ENCODE data around the gene ZMYND8.

ZMYND8 gene

GRCh38 chr20:47300071-47300470 lies 56.4 kb downstream of the ZMYND8 start:
- H4K91ac ChIP-seq (ENCODE audit: low read length), result no peak overlapping the region
- peak; percentile 34 for DNase-seq
- H3K14ac ChIP-seq (ENCODE audit: low read length in 2 of 2), result no peak overlapping the region
- no peak overlapping the region for H2BK120ac ChIP-seq (ENCODE audit: low read depth, low read length)
- WGBS, result 79% methylated on average over 4 of the region's 4 CpGs
- H3K27me3 ChIP-seq (ENCODE audit: control insufficient read depth in 1 of 2, insufficient read depth in 1 of 2, low read length in 2 of 2), result no peaks in the 10 kb centered on the region
- no peak overlapping the region for H2BK15ac ChIP-seq (ENCODE audit: low read depth, poor library complexity, severe bottlenecking)
- H2AK5ac ChIP-seq (ENCODE audit: low read length, severe bottlenecking), result no peak overlapping the region
- H3K9ac ChIP-seq (ENCODE audit: low read length), result no peak overlapping the region
- no peak overlapping the region for H2AFZ ChIP-seq (ENCODE audit: low read depth, low read length)
- no peak overlapping the region for H3K4me2 ChIP-seq (ENCODE audit: low read length, poor library complexity, severe bottlenecking)
- no peak overlapping the region for H3K23ac ChIP-seq (ENCODE audit: low read length in 2 of 2)
- no peak overlapping the region for H3K4ac ChIP-seq (ENCODE audit: low read depth in 1 of 2, low read length in 2 of 2)
- H3K4me1 ChIP-seq (ENCODE audit: control insufficient read depth, insufficient read depth, low read depth, low read length), result peaks cover 3% of the 10 kb centered on the region
- H3K27ac ChIP-seq (ENCODE audit: low read length, poor library complexity, severe bottlenecking), result no peak overlapping the region
- H4K8ac ChIP-seq (ENCODE audit: low read length), result no peak overlapping the region
- H2BK12ac ChIP-seq (ENCODE audit: low read length in 2 of 2), result no peak overlapping the region
- peaks cover 35 to 75% of the 10 kb centered on the region in 2 experiments for H3K36me3 ChIP-seq (ENCODE audit: control insufficient read depth in 1 of 2, insufficient read depth in 2 of 2, low read depth in 1 of 2, low read length in 2 of 2)
- no peaks in the 10 kb centered on the region for H3K9me3 ChIP-seq (ENCODE audit: control insufficient read depth, low read length)
- H3K79me1 ChIP-seq (replicated peaks; ENCODE audit: low read length, poor library complexity, severe bottlenecking), result peaks cover 43% of the 10 kb centered on the region
- no peak overlapping the region for H3K18ac ChIP-seq (ENCODE audit: low read depth in 1 of 2, low read length in 2 of 2)
- H3K4me3 ChIP-seq (ENCODE audit: insufficient read depth in 1 of 2, low read depth in 1 of 2, low read length in 2 of 2), result no peak overlapping the region
- no peak overlapping the region for H2BK5ac ChIP-seq (ENCODE audit: low read depth, low read length, poor library complexity, severe bottlenecking)

- no peak overlapping the region for H3K14ac ChIP-seq (ENCODE audit: low read length in 2 of 2)
- no peak overlapping the region for H3K9ac ChIP-seq (ENCODE audit: low read length)
- DNase-seq, result no peak
- no peak overlapping the region for H2AK5ac ChIP-seq (ENCODE audit: low read length, severe bottlenecking)
- no peak overlapping the region for H4K91ac ChIP-seq (ENCODE audit: low read length)
- H3K4ac ChIP-seq (ENCODE audit: low read depth in 1 of 2, low read length in 2 of 2), result no peak overlapping the region
- no peak overlapping the region for H2BK15ac ChIP-seq (ENCODE audit: low read depth, poor library complexity, severe bottlenecking)
- H3K27ac ChIP-seq (ENCODE audit: low read length, poor library complexity, severe bottlenecking), result no peak overlapping the region
- no peak overlapping the region for H2AFZ ChIP-seq (ENCODE audit: low read depth, low read length)
- no peak overlapping the region for H3K23ac ChIP-seq (ENCODE audit: low read length in 2 of 2)
- peaks cover 36 to 75% of the 10 kb centered on the region in 2 experiments for H3K36me3 ChIP-seq (ENCODE audit: control insufficient read depth in 1 of 2, insufficient read depth in 2 of 2, low read depth in 1 of 2, low read length in 2 of 2)
- H3K4me1 ChIP-seq (ENCODE audit: control insufficient read depth, insufficient read depth, low read depth, low read length), result peaks cover 1% of the 10 kb centered on the region
- H3K27me3 ChIP-seq (ENCODE audit: control insufficient read depth in 1 of 2, insufficient read depth in 1 of 2, low read length in 2 of 2), result no peaks in the 10 kb centered on the region
- H3K18ac ChIP-seq (ENCODE audit: low read depth in 1 of 2, low read length in 2 of 2), result no peak overlapping the region
- H3K4me3 ChIP-seq (ENCODE audit: insufficient read depth in 1 of 2, low read depth in 1 of 2, low read length in 2 of 2), result no peak overlapping the region
- 97% methylated on average over 7 of the region's 8 CpGs for WGBS
- H2BK12ac ChIP-seq (ENCODE audit: low read length in 2 of 2), result no peak overlapping the region
- peaks cover 44% of the 10 kb centered on the region for H3K79me1 ChIP-seq (replicated peaks; ENCODE audit: low read length, poor library complexity, severe bottlenecking)
- H2BK120ac ChIP-seq (ENCODE audit: low read depth, low read length), result no peak overlapping the region
- H2BK5ac ChIP-seq (ENCODE audit: low read depth, low read length, poor library complexity, severe bottlenecking), result no peak overlapping the region
- H3K9me3 ChIP-seq (ENCODE audit: control insufficient read depth, low read length), result no peaks in the 10 kb centered on the region
- no peak overlapping the region for H4K8ac ChIP-seq (ENCODE audit: low read length)
- no peak overlapping the region for H3K4me2 ChIP-seq (ENCODE audit: low read length, poor library complexity, severe bottlenecking)
Measured at GRCh38 chr20:47298624-47299023, 57.9 kb downstream of the ZMYND8 start.

GRCh38 chr20:47297746-47298145 lies 58.8 kb downstream of the ZMYND8 start:
- Histone ChIP-seq H3K27ac (ENCODE audit: low read length, poor library complexity, severe bottlenecking) (no peak overlapping the region), H3K4ac (ENCODE audit: low read depth in 1 of 2, low read length in 2 of 2) (no peak overlapping the region), H3K4me3 (ENCODE audit: insufficient read depth in 1 of 2, low read depth in 1 of 2, low read length in 2 of 2) (no peak overlapping the region), H2BK12ac (ENCODE audit: low read length in 2 of 2) (no peak overlapping the region), H3K79me1 (replicated peaks; ENCODE audit: low read length, poor library complexity, severe bottlenecking) (peaks cover 44% of the 10 kb centered on the region), H3K27me3 (ENCODE audit: control insufficient read depth in 1 of 2, insufficient read depth in 1 of 2, low read length in 2 of 2) (no peaks in the 10 kb centered on the region), H3K14ac (ENCODE audit: low read length in 2 of 2) (no peak overlapping the region), H3K9ac (ENCODE audit: low read length) (no peak overlapping the region), H3K23ac (ENCODE audit: low read length in 2 of 2) (no peak overlapping the region), H3K18ac (ENCODE audit: low read depth in 1 of 2, low read length in 2 of 2) (no peak overlapping the region), H3K36me3 (ENCODE audit: control insufficient read depth in 1 of 2, insufficient read depth in 2 of 2, low read depth in 1 of 2, low read length in 2 of 2) (peaks cover 42 to 73% of the 10 kb centered on the region in 2 experiments), H2AFZ (ENCODE audit: low read depth, low read length) (no peak overlapping the region), H3K4me1 (ENCODE audit: control insufficient read depth, insufficient read depth, low read depth, low read length) (peaks cover 1% of the 10 kb centered on the region), H4K91ac (ENCODE audit: low read length) (no peak overlapping the region), H2BK5ac (ENCODE audit: low read depth, low read length, poor library complexity, severe bottlenecking) (no peak overlapping the region), H2BK120ac (ENCODE audit: low read depth, low read length) (no peak overlapping the region), H3K4me2 (ENCODE audit: low read length, poor library complexity, severe bottlenecking) (no peak overlapping the region), H3K9me3 (ENCODE audit: control insufficient read depth, low read length) (no peaks in the 10 kb centered on the region), H4K8ac (ENCODE audit: low read length) (peak overlapping the region; percentile 63), H2AK5ac (ENCODE audit: low read length, severe bottlenecking) (no peak overlapping the region), H2BK15ac (ENCODE audit: low read depth, poor library complexity, severe bottlenecking) (no peak overlapping the region)
- WGBS, result 96% methylated on average over 4 of the region's 4 CpGs
- no peak for DNase-seq

GRCh38 chr20:47296950-47297349 lies 59.5 kb downstream of the ZMYND8 start:
- Histone ChIP-seq H3K23ac (ENCODE audit: low read length in 2 of 2) (no peak overlapping the region), H4K8ac (ENCODE audit: low read length) (no peak overlapping the region), H2BK120ac (ENCODE audit: low read depth, low read length) (no peak overlapping the region), H2BK12ac (ENCODE audit: low read length in 2 of 2) (no peak overlapping the region), H3K4ac (ENCODE audit: low read depth in 1 of 2, low read length in 2 of 2) (no peak overlapping the region), H3K4me1 (ENCODE audit: control insufficient read depth, insufficient read depth, low read depth, low read length) (peaks cover 1% of the 10 kb centered on the region), H3K14ac (ENCODE audit: low read length in 2 of 2) (no peak overlapping the region), H3K18ac (ENCODE audit: low read depth in 1 of 2, low read length in 2 of 2) (no peak overlapping the region), H2BK15ac (ENCODE audit: low read depth, poor library complexity, severe bottlenecking) (no peak overlapping the region), H3K36me3 (ENCODE audit: control insufficient read depth in 1 of 2, insufficient read depth in 2 of 2, low read depth in 1 of 2, low read length in 2 of 2) (peaks cover 45 to 75% of the 10 kb centered on the region in 2 experiments), H3K9ac (ENCODE audit: low read length) (no peak overlapping the region), H3K27me3 (ENCODE audit: control insufficient read depth in 1 of 2, insufficient read depth in 1 of 2, low read length in 2 of 2) (no peaks in the 10 kb centered on the region), H4K91ac (ENCODE audit: low read length) (no peak overlapping the region), H2BK5ac (ENCODE audit: low read depth, low read length, poor library complexity, severe bottlenecking) (no peak overlapping the region), H3K79me1 (replicated peaks; ENCODE audit: low read length, poor library complexity, severe bottlenecking) (peaks cover 43% of the 10 kb centered on the region), H2AK5ac (ENCODE audit: low read length, severe bottlenecking) (no peak overlapping the region), H3K9me3 (ENCODE audit: control insufficient read depth, low read length) (no peaks in the 10 kb centered on the region), H3K27ac (ENCODE audit: low read length, poor library complexity, severe bottlenecking) (no peak overlapping the region), H3K4me2 (ENCODE audit: low read length, poor library complexity, severe bottlenecking) (no peak overlapping the region), H2AFZ (ENCODE audit: low read depth, low read length) (no peak overlapping the region), H3K4me3 (ENCODE audit: insufficient read depth in 1 of 2, low read depth in 1 of 2, low read length in 2 of 2) (no peak overlapping the region)
- DNase-seq, result no peak
- 97% methylated on average over 6 of the region's 6 CpGs for WGBS

Data from mesenchymal stem cell (in vitro differentiated cells and primary cell).